ENCODE measurements around the gene SUMO3.
"Not testable (repeated sequence)": the region's sequence is repeated elsewhere in the genome, so short reads cannot be mapped to it uniquely, and the experiment has no call there.

The SUMO3 gene

GRCh38 chr21:44846485-44847260, 28.8 kb upstream of the SUMO3 start:
- no peak for DNase-seq

DNA sequence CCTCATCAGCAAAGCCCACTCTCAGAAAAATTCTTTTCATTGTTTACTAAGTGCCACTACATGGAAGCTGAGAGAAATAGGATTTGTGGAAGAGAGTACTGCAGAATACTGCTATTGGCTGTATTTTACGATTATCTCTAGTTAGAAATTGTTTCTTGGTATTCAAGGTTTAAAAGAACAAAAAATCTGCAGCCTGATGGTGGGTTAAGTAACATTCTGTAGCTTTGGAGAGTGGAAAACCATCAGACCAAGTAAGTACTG, 28.3 kb upstream of the SUMO3 start:
- no peak for DNase-seq

- peak; percentile 36 for DNase-seq
These were observed 27.8 kb upstream of the SUMO3 start for GRCh38 chr21:44845418-44846223.

DNA sequence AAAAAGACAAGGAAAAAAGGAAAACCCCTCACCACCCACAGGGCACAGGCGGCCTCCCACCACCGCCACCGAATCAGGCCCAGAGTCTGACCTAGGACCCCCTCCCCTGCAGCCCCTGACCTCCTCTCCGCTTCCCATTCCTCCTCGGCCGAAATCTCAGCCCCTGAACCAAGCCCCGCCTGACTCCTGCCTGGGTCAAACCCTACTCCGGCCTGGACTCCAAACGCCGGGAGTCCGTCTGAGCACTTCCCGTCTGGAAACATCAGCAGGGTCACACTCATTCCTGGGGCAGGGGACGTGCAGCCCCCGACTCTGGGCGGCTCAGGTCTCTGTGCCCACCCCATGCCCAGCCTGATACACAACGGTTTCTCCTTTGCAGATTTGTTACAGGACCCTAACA, 26.4 kb upstream of the SUMO3 start:
- DNase-seq: no peak

GRCh38 chr21:44842721-44843445, 25.0 kb upstream of the SUMO3 start:
- DNase-seq: no peak

DNA sequence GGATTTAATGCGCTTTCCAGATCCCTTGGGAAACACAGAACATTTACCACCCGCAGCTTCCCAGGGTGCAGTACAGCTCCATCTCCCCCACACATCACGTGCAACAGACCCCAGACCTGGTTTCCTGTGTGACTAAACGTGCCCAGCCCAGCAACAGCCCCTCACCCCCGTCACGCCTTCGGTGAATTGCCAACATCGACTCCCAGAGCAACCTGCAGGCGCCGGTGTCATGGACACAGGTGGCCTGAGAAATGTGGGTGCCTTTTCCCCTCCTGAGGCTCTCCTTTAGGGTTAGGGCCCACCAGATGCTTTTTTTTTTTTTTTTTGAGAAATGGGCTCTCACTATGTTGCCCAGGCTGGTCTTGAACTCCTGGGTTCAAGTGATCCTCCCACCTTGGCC, 24.2 kb upstream of the SUMO3 start:
- no peak for DNase-seq

GRCh38 chr21:44840771-44841170, 22.9 kb upstream of the SUMO3 start:
- no peak for DNase-seq

DNA sequence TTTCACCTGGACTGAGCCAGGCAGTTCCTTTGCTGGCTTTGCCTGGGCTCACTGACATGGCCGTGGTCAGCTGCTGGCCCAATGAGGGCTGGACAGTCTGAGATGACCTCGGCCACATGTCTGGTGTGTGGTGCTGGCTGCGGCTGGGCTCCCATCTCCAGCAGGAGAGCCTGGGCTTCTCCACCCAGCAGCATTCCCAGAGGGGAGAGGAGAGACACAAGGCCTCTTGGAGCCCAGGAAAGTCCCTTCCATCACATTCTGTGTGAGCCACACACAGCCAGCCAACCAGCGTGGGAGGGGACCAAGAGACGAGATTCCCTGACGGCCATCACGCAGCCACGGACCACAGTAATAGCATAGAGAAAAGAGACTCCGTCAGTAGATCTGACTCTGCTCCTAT, 21.1 kb upstream of the SUMO3 start:
- no peak for DNase-seq

GRCh38 chr21:44838039-44838895, 20.4 kb upstream of the SUMO3 start:
- no peak for DNase-seq

DNA sequence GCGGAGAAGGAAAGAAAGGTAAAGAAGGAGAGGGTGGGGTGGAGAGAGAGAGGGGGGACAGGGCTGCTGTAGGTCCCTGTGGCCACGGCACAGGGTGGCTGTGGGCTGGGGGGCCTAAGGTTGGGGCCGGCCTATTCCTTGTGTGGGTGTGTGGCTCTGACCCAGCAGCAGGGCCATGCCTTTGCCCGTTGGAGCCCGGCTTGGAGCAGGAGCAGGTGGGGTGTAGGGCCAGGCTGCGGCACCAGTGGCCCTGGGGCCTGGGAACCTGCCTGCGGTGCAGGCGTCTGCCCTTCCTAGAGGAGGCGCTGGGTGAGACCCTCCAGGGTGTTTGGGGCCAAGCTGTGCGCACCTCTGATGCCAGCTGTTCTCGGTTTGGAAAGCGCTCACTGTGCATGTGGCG, 19.7 kb upstream of the SUMO3 start:
- DNase-seq: no peak

DNA sequence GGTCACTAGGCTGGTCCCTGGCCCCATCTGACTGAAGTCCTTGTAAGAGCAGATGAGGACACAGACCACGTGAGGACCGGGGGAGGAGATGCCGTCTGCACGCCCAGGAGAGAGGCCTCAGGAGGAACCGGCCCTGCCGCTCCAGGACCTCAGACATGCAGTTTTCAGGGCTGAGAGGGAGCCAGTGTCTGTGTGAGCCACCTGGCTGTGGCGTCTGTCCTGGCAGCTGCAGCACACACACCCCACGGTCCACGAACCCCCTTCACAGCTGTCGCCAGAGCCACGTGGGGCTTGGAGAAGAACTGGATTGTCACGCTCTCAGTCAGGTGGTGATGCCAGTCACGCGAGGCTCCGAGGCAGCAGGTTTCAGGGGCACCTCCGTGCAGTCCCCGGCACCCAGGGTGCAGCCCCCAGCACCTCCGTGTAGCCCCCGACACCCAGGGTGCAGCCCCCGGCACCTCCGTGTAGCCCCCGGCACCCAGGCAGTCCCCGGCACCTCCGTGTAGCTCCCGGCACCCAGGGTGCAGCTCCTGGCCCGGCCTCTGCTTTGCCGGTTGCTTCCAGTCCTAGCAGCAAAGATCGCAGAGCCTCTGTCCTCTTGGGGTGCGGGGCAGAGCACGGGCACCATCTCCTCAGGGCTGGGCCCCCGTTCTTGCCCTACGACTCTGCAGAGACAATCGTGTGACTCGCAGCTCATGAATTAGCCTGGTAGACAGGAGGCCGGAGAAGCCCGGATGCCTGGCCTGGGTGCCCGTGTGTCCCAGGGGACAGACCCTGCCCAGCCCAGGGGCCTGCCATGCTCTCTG, 19.0 kb upstream of the SUMO3 start:
- peak; percentile 3 for DNase-seq

- no peak for DNase-seq
These were observed 18.4 kb upstream of the SUMO3 start for GRCh38 chr21:44836349-44836665.

GRCh38 chr21:44835647-44835973, 17.7 kb upstream of the SUMO3 start:
- no peak for DNase-seq

DNA sequence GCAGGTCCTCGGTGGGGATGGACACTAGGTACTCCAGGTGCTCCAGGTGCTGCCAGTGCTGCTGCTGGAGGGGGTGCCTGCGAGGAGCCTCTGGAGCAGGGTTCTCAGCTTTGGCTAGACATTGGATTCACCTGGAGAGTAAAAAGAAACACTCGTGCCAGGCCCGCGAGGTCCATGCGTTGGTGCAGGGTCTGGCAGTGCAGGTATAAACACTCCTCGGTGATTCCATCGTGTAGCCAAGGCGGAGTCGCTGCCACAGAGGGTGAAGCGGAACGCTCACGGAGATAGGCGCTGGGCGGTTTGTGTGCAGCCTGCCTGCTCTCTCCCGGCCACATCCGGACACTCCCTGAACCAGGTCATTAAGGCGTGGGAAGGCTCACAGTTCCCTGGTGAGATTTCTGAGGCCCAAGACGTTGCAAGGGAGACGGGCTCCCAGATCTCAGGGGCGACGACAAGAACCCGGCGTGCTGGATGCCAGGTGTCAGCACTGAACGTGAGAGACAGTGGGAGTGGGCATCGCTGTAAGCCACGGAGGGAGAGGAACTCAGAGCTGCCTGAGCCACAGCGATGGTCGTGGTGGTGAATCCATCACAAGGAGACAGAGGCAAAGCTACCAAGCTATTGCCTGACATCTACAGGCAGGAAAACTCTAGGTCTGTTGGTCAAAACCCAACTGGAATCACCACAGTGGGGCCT, 17.2 kb upstream of the SUMO3 start:
- no peak for DNase-seq

- DNase-seq: no peak
These were observed 16.5 kb upstream of the SUMO3 start for GRCh38 chr21:44834231-44834950.

- DNase-seq: no peak
These were observed 15.8 kb upstream of the SUMO3 start for GRCh38 chr21:44833663-44834062.

DNA sequence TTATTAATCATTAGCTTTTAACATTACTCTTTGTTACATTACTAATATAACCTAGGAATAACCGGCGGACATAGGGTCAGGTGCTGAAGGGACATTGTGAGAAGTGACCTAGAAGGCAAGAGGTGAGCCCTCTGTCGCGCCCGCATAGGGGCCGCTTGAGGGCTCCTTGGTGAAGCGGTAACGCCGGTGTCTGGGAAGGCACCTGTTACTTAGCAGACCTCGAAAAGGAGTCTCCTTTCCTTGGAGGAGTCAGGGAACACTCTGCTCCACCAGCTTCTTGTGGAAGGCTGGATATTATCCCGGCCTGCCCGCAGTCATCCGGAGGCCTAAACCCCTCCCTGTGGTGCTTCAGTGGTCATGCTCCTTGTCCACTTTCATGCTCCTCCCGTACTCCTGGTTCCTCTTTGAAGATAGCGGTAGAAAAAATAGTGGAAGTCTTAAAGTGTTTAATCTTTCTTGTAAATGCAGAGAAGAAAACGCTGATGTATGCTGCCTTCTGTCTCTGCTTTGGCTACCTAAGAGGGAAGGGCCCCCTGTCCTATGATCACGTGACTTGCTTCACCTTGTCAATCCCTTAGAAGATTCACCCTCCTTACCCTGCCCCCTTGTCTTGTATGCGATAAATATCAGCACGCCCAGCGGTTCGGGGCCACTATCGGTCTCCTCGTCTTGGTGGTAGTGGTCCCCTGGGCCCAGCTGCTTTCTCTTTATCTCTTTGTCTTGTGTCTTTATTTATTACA, 14.8 kb upstream of the SUMO3 start:
- DNase-seq: not testable (repeated sequence)

GRCh38 chr21:44831227-44831860, 13.5 kb upstream of the SUMO3 start:
- DNase-seq: no peak

- no peak for DNase-seq
These were observed 11.7 kb upstream of the SUMO3 start for GRCh38 chr21:44829507-44830092.
